Gastroesophageal sphincter (tissue), 3 donors: Measurements from ENCODE around the gene DCAF8.

Experiments
- CTCF ChIP-seq, 4 experiments: fragments of 200-600 bp in 2 of 4; fragments of 450-650 bp in 2 of 4; sonication (generic) in 1 of 4; IDR thresholded peaks; one replicate each; pipeline ENCODE4 v1.5.1; 2017 to 2019; ENCODE audit warnings: antibody characterized with exemption in 4 of 4, mild to moderate bottlenecking in 2 of 4, moderate library complexity in 2 of 4
- EP300 ChIP-seq: sonication (generic); formaldehyde crosslinking; IDR thresholded peaks from one replicate; pipeline ENCODE4 v1.6.1; 2017; ENCODE audit warnings: antibody characterized with exemption, mild to moderate bottlenecking
- POLR2A ChIP-seq, 2 donors: fragments of 450-650 bp; IDR thresholded peaks; one replicate each; pipeline ENCODE4 v1.6.1; 2017; ENCODE audit warnings: antibody characterized with exemption in 2 of 2, mild to moderate bottlenecking in 2 of 2, moderate library complexity in 1 of 2
- POLR2AphosphoS5 ChIP-seq: sonication (generic); formaldehyde crosslinking; IDR thresholded peaks from one replicate; pipeline ENCODE4 v1.6.1; 2017; ENCODE audit warnings: antibody characterized with exemption

- TF ChIP-seq CTCF (IDR thresholded peaks at IDR 0.05) (no peak), POLR2A (IDR thresholded peaks at IDR 0.05) (no peak), POLR2AphosphoS5 (no peak), EP300 (no peak)
Measured at GRCh38 chr1:160227034-160227433, 35.3 kb downstream of the DCAF8 start.
